Suppressor macrophage treated with lipopolysaccharide for 4 hours (primary cell): ENCODE data around the gene TSHZ3.
A peak's percentile ranks its signal among the peaks of the same experiment; 100 is the strongest.

ENCODE experiments used
- DNase-seq: peaks from one replicate; pipeline ENCODE4 v3.0.0-alpha.2; 2020

TSHZ3 gene

DNA sequence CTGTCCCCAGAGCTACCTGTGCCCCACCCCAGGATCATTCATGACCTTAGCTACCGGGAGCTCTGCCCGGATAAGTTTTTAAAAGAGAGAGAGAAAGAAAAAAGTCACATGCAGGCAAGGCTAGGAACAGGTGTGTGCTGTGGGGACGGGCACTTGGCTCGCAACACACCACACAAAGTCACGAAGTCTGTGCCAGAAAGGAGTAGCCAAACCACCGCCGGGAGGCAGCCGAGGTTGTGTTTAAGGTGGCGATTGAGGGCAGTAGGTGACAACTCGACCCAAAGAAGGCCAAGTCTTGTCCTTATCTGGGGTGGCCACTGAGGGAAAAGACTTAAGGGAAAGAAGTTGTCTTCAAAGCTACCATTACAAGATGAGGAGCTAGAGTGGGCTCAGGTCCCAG, 4.6 kb upstream of the TSHZ3 start:
- no peak for DNase-seq

DNA sequence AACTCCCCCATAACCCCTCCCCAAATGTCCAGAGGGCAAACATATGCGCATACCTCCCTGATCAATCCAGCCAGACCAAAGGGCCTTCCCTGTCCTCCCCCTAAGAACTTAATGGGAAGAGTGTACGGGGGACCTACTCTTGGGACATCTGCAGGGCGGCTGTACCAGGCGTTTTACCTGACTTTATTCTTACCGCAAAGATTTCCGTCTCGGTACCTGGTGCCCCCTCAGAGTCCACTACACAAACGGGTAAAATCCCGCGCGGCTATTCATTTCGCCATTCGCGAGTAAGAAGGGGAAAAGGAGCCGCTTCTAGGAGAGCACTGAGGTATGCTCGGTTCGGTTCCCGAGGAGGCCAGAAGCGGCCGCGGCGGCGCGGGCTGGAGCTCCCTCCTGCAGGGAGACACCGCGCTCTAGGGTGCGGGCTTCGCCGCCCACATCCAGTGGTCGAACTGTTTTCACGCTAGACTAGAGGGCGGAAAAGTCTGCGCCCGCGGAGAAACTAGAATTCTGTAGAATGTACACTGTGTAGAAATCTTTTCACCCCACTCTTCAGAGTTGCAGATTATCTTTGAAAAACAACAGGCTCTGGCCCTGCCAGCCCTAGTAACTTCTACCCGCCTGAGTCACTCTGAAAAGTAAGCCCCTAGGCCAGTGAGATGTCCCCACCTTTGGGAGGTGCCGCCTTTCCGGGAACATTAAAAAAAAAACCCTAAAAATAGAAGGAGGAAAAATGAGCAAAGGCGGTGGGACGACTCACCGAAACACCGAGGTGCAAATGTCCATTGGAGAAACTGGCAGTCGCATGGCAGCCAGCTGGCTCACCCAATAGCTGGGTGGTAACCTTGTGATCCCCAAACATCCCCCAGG, 3.8 kb upstream of the TSHZ3 start:
- DNase-seq = no peak

GRCh38 chr19:31352296-31352781, 3.1 kb upstream of the TSHZ3 start:
- no peak for DNase-seq

DNA sequence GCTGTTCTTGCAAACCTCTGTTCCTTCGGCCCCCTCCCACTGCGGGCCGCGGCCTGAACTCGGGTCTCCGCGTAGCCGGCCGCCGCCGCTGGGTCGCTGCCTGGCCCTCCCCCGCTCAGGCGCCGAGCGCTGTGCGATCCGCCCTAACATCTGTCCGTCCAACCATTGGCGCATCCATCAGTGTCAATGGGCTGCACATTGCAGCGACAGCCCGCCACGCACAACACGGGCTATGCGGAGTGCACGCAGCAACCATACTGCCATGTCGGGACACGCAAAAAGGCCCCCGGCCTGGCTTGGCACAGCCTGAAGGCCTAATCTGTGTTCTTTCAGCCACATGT, 2.6 kb upstream of the TSHZ3 start:
- no peak for DNase-seq

DNA sequence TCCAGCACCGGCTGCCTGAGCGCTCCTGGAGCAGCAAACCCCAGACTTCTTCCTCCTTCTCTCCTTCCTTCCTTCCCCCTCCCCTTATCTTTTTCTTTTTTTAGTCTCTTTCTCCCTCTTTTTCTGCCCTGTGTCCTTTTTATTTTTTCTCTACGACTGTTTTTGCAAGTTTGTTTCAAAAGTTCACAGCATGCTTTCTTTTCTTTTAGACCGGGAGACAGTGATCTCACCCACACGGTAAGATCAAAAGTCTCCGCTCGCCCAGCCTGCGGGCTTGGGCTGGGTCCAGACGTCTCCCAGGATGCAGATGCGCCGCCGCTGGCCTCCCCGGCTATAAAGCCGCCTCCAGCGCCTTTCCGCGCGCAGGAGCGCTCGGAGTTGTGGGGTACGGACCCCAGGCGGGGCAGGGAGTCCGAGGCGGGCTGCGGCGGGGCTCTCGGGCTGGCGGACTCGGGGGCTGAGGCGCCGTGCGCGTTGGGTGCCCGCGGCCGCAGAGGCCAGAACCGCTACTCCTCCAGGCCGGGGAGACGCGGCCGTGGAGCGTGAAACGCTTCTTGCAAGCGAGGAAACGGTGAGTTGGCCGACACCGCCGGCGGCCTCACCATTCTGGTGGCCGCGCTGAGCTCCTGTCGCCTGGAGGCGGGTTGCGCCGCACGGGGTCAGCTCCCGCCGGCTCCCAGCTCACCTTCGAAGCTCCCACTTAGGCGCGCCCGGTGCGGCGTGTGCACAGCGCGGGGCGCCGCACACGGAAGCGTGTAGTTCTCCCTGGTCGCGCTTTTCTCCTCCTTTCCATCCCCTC, 2.0 kb upstream of the TSHZ3 start:
- DNase-seq = peak; percentile 35

GRCh38 chr19:31350693-31351055, 1.4 kb upstream of the TSHZ3 start:
- peak; percentile 71 for DNase-seq

DNA sequence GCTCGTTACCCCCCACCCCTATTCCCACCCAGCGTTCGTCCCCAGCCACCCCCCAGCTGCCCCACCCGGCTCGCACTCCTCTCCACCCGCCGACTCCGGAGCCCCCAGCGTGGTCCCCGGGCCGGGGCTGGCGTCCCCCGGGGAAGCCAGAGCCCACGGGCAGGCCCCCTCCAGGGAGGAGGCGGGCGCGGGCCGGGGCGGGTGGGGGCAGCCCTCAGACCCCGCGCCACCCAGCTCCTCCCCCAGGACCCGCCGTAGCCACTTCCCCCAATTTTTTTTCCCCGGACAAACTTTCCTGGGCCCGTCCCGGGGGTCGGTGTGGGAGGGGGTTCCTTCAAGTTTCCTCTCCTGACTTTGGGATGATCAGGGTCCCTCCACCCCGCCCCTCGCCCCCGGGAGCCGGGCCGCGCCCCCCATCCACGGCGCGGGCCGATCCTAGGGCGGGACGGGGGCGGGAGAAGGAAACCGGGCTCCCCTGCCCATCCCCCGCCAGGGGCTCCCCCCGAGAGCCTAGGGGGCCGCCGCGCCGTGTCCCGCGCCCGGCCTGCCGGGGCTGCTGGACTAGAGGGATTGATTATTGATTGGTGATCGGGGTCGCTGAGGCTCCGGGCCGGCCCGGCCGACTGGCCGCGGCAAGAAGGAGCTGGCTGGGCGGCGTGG, 927 bp upstream of the TSHZ3 start:
- peak; percentile 23 for DNase-seq

- DNase-seq = peak; percentile 19
Observed at GRCh38 chr19:31348481-31349159, 616 bp downstream of the TSHZ3 start.

DNA sequence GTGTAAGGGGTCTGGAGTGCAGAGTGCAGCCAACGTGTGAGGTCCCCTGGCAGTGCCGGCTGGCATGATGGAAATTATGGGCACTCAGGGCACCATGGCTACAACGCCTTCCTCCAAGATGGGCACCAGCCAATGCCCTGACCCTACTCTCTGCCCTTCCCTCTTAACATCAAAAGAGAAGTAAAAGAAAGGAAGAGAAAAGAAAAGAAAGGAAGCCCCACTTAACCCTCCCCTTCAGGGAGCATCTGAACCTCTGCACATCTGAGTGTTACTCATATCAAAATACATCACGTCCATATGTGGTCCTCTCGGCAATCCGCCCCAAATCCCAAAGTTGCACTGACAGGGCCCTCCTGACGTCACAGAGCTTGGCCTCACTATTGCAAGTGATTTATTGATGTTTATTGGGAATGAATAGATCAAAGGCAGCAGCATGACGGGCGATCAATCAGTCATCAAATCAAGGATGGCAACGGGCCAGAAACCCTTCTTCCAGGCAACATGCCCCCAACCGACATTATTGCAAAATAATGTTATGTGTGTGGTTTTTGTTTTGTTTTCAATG, 1.3 kb downstream of the TSHZ3 start:
- peak; percentile 50 for DNase-seq

DNA sequence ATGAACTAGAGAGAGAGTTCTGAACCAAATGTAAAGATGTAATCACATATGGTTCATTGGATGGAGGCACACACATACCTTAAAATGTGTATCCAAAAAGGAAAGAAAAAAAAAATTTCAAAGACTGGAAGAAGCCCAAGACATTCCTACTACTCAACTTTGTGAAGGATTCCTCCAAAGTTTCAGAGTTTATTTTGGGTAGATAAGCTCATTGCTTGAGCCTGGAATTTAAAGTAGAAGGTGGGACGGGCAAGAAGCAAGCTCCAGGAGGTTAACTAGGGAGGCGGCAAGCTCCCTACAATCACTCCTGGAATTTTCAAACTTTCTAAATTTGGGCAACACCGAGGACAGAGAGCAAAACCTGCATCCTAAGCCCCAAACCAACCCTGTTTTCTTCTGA, 1.9 kb downstream of the TSHZ3 start:
- DNase-seq = no peak

DNA sequence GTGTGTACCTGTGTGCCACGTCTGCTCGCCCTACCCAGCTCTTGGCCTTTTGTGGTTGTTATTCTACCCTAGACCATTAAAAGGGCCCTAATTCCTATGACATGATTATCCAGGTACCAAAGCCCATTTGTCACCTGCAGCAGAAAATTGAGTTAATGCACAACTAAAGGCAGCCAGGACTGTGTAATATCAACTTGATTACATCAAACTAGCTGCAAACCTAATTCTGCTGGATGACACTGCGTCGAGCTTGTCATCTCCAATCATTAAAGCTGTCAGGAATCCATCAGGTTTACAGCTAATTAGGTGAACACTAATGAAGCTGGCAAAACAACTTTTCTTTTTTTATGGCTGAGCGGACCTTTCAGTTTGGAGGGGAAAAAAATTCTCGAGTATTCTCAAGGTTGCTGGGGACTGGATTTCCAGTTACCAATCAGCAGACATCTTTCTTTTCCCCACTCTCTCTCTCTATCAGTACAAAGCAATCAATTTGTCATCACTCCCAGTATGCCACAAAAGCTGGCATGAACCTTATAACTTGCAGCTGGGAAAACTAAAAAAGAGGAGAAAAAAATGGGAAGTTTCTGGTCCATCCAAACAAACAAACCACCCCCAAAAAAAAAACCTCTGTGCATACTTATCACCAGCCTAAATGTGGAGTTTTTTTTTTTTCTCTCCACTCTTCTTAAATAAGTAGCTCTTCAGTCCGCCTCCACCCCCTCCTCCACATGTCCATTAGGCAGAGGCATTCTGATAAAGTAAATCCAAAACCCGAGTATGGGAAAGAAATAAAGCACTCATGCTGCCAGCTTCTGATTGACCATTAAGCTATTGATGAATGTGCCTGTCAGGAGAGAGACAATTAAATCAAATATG, 2.8 kb downstream of the TSHZ3 start:
- DNase-seq = no peak

- no peak for DNase-seq
Observed at GRCh38 chr19:31344403-31344802, 4.8 kb downstream of the TSHZ3 start.

DNA sequence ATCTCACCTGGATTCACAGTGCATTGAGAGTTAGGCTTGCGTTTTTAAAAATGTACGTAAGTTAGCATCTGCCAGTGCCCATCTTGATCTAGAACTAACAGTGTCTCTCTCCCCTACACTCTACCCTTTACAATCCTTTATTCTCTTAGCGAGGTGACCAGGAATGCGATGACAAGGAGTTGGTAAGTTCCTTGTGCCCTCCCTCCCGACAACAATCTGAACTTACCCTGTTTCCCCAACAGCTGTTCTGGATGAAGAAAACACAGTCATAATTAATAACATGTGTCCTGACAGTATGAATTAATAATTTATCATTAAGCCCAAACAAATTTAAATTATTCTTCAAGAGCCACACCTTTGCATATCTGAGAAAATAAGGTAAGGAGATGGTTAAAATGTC, 6.3 kb downstream of the TSHZ3 start:
- no peak for DNase-seq

- peak; percentile 59 for DNase-seq
Observed at GRCh38 chr19:31340042-31341025, 8.9 kb downstream of the TSHZ3 start.

DNA sequence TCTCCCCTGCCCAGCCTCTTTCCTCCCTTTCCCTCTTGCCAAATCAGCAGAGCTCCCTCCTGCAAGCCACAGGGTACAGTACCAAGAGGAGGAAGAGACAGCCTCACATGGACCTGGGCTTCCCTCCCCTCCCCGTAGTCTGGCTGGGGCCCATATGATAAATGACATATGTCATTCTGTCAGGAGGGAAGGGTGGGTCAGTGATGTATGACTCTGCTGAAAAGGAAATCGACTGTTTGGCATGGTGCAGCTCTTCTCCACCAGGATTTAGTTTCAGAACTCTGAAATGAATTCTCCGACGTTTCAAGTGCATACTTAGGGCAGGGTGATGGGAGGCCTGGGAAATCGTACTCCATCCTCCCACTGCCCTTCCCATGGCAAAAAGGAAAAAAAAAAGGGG, 9.8 kb downstream of the TSHZ3 start:
- peak; percentile 59 for DNase-seq

GRCh38 chr19:31338069-31338776, 11.0 kb downstream of the TSHZ3 start:
- DNase-seq = peak; percentile 32

DNA sequence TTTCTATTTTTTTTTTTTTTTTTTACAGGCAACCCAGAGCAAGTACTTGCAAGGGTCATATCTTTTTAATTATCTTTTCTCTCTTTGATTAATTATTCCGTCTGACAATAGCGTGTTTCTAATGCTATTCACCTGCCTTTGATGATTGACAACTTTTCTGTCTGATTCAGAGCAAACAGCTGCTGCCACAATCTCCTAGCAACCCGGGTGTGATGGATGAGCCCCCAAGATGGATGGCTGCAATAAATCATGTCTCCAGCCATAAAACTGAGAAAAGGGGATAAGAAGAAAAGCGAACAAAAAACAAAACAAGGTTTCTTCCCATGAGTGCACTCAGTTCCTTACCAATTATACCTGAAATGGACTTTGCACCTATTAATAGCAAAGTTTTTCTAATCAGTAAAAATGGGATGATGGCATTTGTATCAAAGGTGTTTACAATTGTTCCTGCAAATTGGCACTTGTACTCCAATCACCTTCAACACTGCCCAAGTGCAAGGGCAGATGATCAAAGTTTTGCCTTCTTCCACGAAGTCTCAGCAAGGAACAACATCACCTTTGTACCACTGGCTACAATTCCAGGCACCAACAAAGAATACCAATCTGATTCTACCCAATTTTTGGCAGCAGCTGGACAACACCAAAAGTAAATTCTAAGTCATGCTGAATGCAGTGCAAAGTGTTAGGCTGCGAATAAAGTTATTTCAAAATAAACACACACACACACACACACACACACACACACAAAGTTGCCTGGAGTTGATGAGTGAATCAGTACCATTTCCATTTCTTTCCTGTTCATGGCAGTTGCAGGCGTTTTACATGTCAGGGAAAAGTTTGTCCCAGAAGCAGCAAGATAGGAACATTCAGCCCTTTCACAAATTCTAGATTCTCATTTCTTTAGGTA, 12.0 kb downstream of the TSHZ3 start:
- DNase-seq = no peak

- DNase-seq = no peak
Observed at GRCh38 chr19:31335716-31336115, 13.5 kb downstream of the TSHZ3 start.
